ENCODE data around the gene ANKRD23. TPM values are rescaled to one million over a fixed set of nuclear protein-coding genes. Genes with fewer than 3 reads are reported as not detected.

Gene ANKRD23
- total and polyA plus RNA-seq, 2 of the 13 experiments (the other 11 are each of a cell fraction or from before 2014, with no cell fraction given), result 1.5 to 1.6 TPM

- CTCF ChIA-PET (ENCODE audit: low intra/inter-chr PET ratio, low total read pairs), result no interaction called here
- H3K36me3 ChIP-seq (replicated peaks in 1 of 2; ENCODE audit: control insufficient read depth in 1 of 2, insufficient read depth in 2 of 2, low read length in 2 of 2), result peaks cover 3% of the 10 kb centered on the region in 2 experiments; a peak in 4 of 5 replicates
- no peaks in the 10 kb centered on the region for H3K79me2 ChIP-seq (ENCODE audit: insufficient read depth, low read length)
- ATAC-seq (peak; percentile 3; the same call in 2 of the 3 replicates), FAIRE-seq (no peak), DNase-seq (ENCODE audit: low spot score) (no peak)
- H2AFZ ChIP-seq (ENCODE audit: low read length), result no peak overlapping the region
- no peak overlapping the region for H3K27ac ChIP-seq (ENCODE audit: extremely low read length, insufficient read depth, low read length)
- POLR2A ChIA-PET, result interaction anchor here (0.8 to 1.3 kb wide), 6 partner anchors 10 to 27 kb away, joined by 3 to 4 read pairs (median 3); no protein-coding TSS in a partner anchor
- no TSS peak for BruUV-seq (replicated peaks)
- H3K4me3 ChIP-seq (replicated peaks in 1 of 3; ENCODE audit: insufficient read depth in 1 of 3, low read depth in 2 of 3, low read length in 3 of 3), result no peak overlapping the region
- intact Hi-C loops (cut with micrococcal nuclease; ENCODE audit: unreplicated experiment), result no loop called here
- no peaks in the 10 kb centered on the region for H3K9me3 ChIP-seq (ENCODE audit: low read length)
- WGBS (ENCODE audit: low lambda C conversion rate), result 92% methylated on average over 11 of the region's 16 CpGs
- in situ Hi-C loops (cut with HindIII; ENCODE audit: extremely low pct_ligation_motif_present, low pct_unique_long_range_greater_than_20kb), result no loop called here
- H4K20me1 ChIP-seq (ENCODE audit: insufficient read depth, low read length), result no peaks in the 10 kb centered on the region
- H3K4me1 ChIP-seq (ENCODE audit: insufficient read depth, low read length), result no peaks in the 10 kb centered on the region
- H3K4me2 ChIP-seq (ENCODE audit: low read depth, low read length), result no peak overlapping the region
- no peak overlapping the region for H3K9ac ChIP-seq (ENCODE audit: insufficient read depth, low read depth, low read length)
- no peaks in the 10 kb centered on the region for H3K27me3 ChIP-seq (ENCODE audit: control insufficient read depth in 1 of 2, insufficient read depth in 2 of 2, low read length in 2 of 2)
- no peak for TF ChIP-seq ZNF253 (CRISPR knock-in tag; IDR thresholded peaks at IDR 0.05; ENCODE audit: borderline replicate concordance)
- no peak for TF ChIP-seq ZNF33B (CRISPR knock-in tag; IDR thresholded peaks at IDR 0.05)
- TF ChIP-seq MIER3 (CRISPR knock-in tag; IDR thresholded peaks at IDR 0.05; ENCODE audit: borderline replicate concordance), result no peak
- no peak for TF ChIP-seq ZNF691 (CRISPR knock-in tag; IDR thresholded peaks at IDR 0.05; ENCODE audit: borderline replicate concordance, low read depth)
- TF ChIP-seq, protein P1, sequence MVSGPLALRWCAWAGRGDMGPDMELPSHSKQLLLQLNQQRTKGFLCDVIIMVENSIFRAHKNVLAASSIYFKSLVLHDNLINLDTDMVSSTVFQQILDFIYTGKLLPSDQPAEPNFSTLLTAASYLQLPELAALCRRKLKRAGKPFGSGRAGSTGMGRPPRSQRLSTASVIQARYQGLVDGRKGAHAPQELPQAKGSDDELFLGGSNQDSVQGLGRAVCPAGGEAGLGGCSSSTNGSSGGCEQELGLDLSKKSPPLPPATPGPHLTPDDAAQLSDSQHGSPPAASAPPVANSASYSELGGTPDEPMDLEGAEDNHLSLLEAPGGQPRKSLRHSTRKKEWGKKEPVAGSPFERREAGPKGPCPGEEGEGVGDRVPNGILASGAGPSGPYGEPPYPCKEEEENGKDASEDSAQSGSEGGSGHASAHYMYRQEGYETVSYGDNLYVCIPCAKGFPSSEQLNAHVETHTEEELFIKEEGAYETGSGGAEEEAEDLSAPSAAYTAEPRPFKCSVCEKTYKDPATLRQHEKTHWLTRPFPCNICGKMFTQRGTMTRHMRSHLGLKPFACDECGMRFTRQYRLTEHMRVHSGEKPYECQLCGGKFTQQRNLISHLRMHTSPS (CRISPR knock-in tag; IDR thresholded peaks at IDR 0.05; ENCODE audit: low read depth), result no peak
- no peak for TF ChIP-seq ZFP90 (CRISPR knock-in tag; IDR thresholded peaks at IDR 0.05; ENCODE audit: borderline replicate concordance)
- TF ChIP-seq ZBTB43 (CRISPR knock-in tag; conservative IDR thresholded peaks at IDR 0.05), result no peak
- TF ChIP-seq NFKB2 (CRISPR knock-in tag; IDR thresholded peaks at IDR 0.05; ENCODE audit: borderline replicate concordance), result peak; percentile 16; the same call in 1 of the 2 replicates
- TF ChIP-seq, protein P2, sequence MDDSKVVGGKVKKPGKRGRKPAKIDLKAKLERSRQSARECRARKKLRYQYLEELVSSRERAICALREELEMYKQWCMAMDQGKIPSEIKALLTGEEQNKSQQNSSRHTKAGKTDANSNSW (CRISPR knock-in tag; IDR thresholded peaks at IDR 0.05; ENCODE audit: borderline replicate concordance), result no peak
- no peak for TF ChIP-seq EZH2 (conservative IDR thresholded peaks at IDR 0.05; ENCODE audit: low read depth, low read length)
- no peak for TF ChIP-seq MYNN (CRISPR knock-in tag; IDR thresholded peaks at IDR 0.05; ENCODE audit: low read depth)
- TF ChIP-seq, protein P3, sequence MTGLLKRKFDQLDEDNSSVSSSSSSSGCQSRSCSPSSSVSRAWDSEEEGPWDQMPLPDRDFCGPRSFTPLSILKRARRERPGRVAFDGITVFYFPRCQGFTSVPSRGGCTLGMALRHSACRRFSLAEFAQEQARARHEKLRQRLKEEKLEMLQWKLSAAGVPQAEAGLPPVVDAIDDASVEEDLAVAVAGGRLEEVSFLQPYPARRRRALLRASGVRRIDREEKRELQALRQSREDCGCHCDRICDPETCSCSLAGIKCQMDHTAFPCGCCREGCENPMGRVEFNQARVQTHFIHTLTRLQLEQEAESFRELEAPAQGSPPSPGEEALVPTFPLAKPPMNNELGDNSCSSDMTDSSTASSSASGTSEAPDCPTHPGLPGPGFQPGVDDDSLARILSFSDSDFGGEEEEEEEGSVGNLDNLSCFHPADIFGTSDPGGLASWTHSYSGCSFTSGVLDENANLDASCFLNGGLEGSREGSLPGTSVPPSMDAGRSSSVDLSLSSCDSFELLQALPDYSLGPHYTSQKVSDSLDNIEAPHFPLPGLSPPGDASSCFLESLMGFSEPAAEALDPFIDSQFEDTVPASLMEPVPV (CRISPR knock-in tag; IDR thresholded peaks at IDR 0.05), result no peak
- peak; percentile 55 for TF ChIP-seq RBM22 (optimal IDR thresholded peaks at IDR 0.05; ENCODE audit: low read length)
- TF ChIP-seq ZFP1 (CRISPR knock-in tag; IDR thresholded peaks at IDR 0.05), result no peak
- peak; percentile 71 for TF ChIP-seq AGO2 (optimal IDR thresholded peaks at IDR 0.05; ENCODE audit: low read depth, low read length)
- TF ChIP-seq POLR2G (IDR thresholded peaks at IDR 0.05; ENCODE audit: low read depth, low read length), result peak; percentile 57; the same call in 1 of the 2 replicates
- TF ChIP-seq NFIB (CRISPR knock-in tag; IDR thresholded peaks at IDR 0.05; ENCODE audit: borderline replicate concordance), result no peak
- TF ChIP-seq POLR2A (IDR thresholded peaks at IDR 0.05; ENCODE audit: insufficient read depth in 1 of 2, low read depth in 2 of 2, low read length in 2 of 2), result peak; percentile 25 to 49; a peak in 1 of 4 replicates
Observed at GRCh38 chr2:96841701-96842495, 1.9 kb downstream of the ANKRD23 start.

Data from HepG2 (cell line).